Mesenteric fat pad (tissue), 1 donor: ENCODE data around the gene NAPSA. TPM values are rescaled to one million over a fixed set of nuclear protein-coding genes. Genes with fewer than 3 reads are reported as not detected.

ENCODE experiments used
- DNase-seq: peaks from one replicate; pipeline ENCODE4 v3.0.0-alpha.2; 2020; ENCODE audit warnings: low spot score
- total RNA-seq: library from RNA; stranded (reverse); fragmentation: NEBNext Ultra II Directional; extraction: Animal tissue kit (Norgen Biotek cat#: 25700); gene quantifications from one replicate; pipeline ENCODE4 v1.2.1, GENCODE V29; 2021
- donor health status: DM: yes; HTN: yes; CAD: no.

NAPSA gene
- total RNA-seq, 1 donor from 2014 or later = 0.22 TPM

GRCh38 chr19:50318438-50318837 lies 47.0 kb downstream of the NAPSA start:
- DNase-seq = no peak

GRCh38 chr19:50317115-50317514 lies 48.3 kb downstream of the NAPSA start:
- DNase-seq = no peak

GRCh38 chr19:50315773-50316448 lies 49.5 kb downstream of the NAPSA start:
- no peak for DNase-seq

DNA sequence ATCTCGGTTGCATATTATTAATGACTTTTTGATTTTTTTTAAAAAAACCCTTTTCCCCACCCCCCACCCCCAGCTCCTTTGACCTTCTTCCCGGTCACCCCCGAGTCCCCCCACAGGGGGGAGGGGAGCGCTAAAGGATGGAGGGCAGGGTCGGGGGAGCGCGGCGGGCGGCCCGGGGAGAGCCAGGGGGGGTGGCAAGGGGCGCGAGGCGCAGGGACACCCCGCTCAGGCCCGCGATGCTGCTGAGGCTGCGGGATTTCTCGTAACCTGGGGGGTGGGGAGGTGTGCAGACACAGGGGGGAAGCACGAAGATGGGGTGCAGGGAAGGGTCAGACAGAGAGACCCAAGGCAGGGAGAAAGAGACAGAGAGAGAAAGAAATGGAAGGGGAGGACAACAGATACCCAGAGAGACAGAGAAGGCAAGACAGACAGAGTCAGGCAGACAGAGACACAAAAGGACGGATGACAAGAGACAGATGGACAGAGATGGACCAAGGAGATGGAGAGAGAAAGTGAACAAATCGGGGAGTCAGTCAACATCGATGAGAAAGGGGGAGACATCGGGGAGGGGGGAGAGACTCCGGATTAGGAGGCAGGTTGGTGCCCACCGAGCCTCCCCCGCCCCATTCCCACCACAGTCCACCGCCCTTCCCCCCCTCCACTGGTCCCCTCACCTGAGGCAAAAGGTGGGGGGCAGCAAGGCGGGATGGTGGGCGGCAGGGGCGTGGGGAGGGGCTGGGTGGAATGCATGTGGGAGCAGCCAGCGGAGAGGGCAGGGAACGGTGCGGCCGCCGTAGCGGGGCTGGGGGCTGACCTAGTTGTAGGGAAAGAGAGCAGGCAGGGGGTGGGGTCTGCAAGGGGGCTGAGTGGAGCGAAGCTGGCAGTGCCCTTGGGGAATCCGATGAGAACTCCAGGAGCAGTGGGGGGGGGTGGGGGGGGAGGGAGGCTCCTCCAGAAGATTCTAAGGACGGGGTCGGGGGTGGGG lies 50.4 kb downstream of the NAPSA start:
- DNase-seq = no peak

DNA sequence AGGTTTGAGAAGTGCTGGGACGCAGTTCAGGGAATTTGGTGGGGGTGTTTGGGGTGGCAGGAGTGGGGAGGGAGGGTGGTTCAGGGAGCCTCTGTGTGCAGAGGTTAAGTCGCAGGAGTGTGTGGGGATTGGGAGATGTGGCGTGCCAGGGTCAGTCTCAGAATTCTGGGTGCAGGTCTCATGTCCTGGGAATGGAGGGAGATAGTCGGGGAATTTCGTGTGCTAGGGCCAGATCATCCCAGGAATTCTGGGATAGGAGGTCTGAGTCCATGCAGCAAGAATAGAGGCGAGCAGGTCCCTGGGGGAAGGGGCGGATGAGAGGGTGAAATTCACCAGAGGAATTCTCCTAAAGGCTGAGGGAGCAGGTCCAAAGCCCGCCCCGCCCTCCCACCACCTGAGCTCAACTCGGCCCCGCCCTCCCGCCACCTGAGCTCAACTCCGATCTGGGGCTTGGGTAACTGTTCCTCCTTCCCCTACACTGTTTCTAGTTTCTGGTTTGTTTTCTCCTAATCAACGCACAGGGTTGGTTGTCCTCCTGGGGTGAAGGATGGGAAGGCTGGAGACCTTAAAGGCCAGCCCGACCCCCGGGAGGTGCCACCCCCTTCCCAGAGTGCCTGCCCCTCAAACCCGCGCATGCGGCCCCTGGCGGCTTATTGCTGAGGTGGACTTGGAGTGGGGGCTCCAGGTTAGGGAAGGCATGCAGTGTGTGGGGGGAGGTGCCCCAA lies 51.5 kb downstream of the NAPSA start:
- no peak for DNase-seq

DNA sequence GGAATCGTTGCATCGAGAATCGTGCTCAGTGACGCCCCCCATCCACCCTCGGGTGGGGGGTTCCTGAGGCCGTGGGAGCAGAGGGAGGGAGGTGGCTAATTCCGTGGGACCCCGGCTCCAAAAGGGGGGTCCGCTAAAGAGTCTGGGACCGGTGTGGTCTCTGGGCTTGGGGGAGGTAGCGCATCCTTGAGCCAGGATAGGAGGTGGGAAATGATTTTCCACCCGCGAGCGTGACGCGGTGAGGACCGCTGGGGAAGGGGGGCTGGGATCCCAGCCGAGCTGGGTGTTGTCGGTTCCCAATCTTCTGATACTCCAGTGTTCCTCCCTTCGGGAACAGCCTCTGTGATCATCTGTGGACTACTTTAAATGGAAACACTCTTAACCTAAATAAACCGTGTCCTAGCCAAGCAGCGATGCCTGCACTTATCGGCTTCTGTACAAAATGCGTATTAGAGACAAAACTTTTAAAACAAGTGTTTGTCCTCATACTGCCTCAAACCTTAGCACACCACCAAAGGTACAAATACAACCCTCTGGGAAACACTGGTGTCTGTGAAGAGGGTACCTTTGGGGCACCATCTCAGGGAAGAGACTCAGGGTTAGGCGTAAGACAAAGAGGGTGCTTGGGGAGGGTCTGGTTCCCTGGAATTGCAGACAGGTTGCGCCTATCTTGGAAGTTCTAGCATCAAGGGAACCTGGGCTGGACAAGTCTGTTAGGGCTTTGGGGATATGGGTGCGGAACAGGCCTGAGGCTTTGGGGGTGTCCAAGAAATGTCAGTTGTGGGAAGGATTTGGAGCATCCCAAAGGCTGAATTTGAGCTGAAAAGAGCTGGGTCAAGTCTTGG lies 52.2 kb downstream of the NAPSA start:
- DNase-seq = no peak

GRCh38 chr19:50311723-50312635 lies 53.5 kb downstream of the NAPSA start:
- no peak for DNase-seq

GRCh38 chr19:50310759-50311465 lies 54.5 kb downstream of the NAPSA start:
- no peak for DNase-seq

DNA sequence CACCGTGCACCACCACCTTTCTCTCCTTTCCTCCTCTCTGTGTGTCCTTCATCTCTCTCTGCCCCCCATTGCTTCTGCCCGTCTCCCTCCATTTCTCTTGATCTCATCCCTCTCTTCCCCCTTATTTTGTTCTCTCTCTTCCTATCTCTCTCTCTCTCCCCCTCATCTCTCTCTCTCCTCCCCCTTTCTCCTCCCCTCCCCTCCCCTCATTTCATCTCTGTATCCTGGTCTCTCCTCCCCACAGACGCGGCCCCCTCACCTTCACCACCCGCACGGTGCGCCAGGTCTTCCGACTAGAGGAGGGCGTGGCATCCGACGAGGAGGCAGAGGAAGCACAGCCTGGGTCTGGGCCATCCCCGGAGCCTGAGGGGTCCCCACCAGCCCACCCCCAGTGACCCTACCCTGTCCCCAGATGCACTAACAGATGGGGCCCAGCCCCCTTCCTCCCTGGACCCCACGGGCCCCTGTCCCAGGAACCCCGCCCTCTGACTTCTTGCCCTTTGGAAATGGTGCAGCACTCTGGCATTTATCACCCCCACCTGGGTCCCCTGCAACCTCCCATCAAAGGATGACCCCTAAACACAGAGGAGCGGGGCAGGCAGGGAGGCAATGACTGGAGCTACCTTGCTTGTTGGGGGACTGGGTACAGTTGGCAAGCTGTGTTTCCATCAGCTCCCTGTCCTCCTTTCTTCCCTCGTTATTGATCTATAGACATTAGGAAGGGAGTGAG lies 55.9 kb downstream of the NAPSA start:
- no peak for DNase-seq

DNA sequence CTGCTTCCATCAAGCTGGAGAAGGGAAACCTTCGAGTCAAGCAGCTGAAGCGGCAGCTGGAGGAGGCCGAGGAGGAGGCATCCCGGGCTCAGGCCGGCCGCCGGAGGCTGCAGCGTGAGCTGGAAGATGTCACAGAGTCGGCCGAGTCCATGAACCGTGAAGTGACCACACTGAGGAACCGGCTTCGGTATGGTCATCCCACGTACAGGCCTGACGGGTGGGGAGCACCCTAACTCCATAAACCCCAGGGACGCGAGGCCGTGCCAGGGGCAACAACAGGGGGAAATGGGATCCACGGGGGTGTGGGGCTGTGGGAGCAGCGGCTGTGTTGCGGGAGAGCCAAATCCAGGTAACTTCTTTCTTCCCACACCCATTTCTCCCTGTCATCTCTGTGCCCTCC lies 56.4 kb downstream of the NAPSA start:
- DNase-seq = no peak

Other genes with a start within 250 kb of the NAPSA start
- gene IZUMO2, start 202.4 kb downstream of the NAPSA start, total RNA-seq = not detected
- gene MYH14, start 162.0 kb downstream of the NAPSA start, total RNA-seq = 26.4 TPM
- gene KCNC3, start 36.3 kb downstream of the NAPSA start, total RNA-seq = 1.6 TPM
- gene NR1H2, start 10.8 kb upstream of the NAPSA start, total RNA-seq = 68.7 TPM
- gene POLD1, start 18.7 kb upstream of the NAPSA start, total RNA-seq = 13.9 TPM
- gene SPIB, start 53.3 kb upstream of the NAPSA start, total RNA-seq = not detected
- not detected for gene MYBPC2, start 67.3 kb upstream of the NAPSA start, total RNA-seq
- 53.3 TPM for gene EMC10, start 110.9 kb upstream of the NAPSA start, total RNA-seq
- gene GARIN5A, start 111.2 kb upstream of the NAPSA start, total RNA-seq = 0.35 TPM
- 44.9 TPM for gene JOSD2, start 145.6 kb upstream of the NAPSA start, total RNA-seq
- gene ASPDH, start 148.3 kb upstream of the NAPSA start, total RNA-seq = not detected
- 1.6 TPM for gene LRRC4B, start 202.8 kb upstream of the NAPSA start, total RNA-seq